ENCODE data around the gene TBC1D21. TPM values are rescaled to one million over a fixed set of nuclear protein-coding genes. Genes with fewer than 3 reads are reported as not detected.
"Not testable (repeated sequence)": the region's sequence is repeated elsewhere in the genome, so short reads cannot be mapped to it uniquely, and the experiment has no call there.

The TBC1D21 gene
- total RNA-seq, 1 experiment from 2014 or later = not detected

DNA sequence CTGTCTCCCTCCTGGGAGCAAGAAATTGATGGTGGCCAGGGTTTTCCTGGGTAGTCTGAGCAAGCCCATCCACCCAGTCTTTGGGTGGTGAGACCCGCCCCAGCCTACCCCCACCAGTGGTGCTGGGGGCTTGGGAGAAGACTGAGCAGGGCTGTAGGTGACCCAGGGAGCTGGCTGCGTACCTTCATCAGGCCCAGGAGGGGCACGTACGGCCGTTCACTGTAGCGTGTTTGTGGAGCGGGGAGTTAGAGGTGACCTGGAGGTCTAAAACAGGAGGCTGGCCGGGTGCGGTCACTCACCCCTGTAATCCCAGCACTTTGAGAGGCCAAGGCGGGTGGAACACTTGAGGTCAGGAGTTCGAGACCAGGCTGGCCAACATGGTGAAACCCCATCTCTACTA, 64.4 kb downstream of the TBC1D21 start:
- ChIA-PET POLR2A (ENCODE audit: low non-redundant PET) (no interaction called here), CTCF (no interaction called here)
- Histone ChIP-seq H3K27me3 (replicated peaks; ENCODE audit: insufficient read depth, low read depth, low read length, poor library complexity) (no peaks in the 10 kb centered on the region), H3K4me3 (ENCODE audit: low read depth, low read length, poor library complexity, severe bottlenecking) (no peak overlapping the region), H3K36me3 (ENCODE audit: insufficient read depth, low read length, poor library complexity, severe bottlenecking) (peaks cover under 1% of the 10 kb centered on the region), H3K9me3 (ENCODE audit: low read depth, low read length, poor library complexity, severe bottlenecking) (no peaks in the 10 kb centered on the region), H3K4me1 (ENCODE audit: insufficient read depth, low read length, poor library complexity, severe bottlenecking) (peaks cover 40% of the 10 kb centered on the region), H3K27ac (ENCODE audit: low read depth, low read length, poor library complexity, severe bottlenecking) (no peak overlapping the region)
- no TSS peak for BruUV-seq (replicated peaks)
- intact Hi-C loops (cut with micrococcal nuclease; ENCODE audit: unreplicated experiment) = no loop called here
- DNase-seq (ENCODE audit: low spot score) = no peak
- TF ChIP-seq, protein P1, sequence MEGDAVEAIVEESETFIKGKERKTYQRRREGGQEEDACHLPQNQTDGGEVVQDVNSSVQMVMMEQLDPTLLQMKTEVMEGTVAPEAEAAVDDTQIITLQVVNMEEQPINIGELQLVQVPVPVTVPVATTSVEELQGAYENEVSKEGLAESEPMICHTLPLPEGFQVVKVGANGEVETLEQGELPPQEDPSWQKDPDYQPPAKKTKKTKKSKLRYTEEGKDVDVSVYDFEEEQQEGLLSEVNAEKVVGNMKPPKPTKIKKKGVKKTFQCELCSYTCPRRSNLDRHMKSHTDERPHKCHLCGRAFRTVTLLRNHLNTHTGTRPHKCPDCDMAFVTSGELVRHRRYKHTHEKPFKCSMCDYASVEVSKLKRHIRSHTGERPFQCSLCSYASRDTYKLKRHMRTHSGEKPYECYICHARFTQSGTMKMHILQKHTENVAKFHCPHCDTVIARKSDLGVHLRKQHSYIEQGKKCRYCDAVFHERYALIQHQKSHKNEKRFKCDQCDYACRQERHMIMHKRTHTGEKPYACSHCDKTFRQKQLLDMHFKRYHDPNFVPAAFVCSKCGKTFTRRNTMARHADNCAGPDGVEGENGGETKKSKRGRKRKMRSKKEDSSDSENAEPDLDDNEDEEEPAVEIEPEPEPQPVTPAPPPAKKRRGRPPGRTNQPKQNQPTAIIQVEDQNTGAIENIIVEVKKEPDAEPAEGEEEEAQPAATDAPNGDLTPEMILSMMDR (conservative IDR thresholded peaks at IDR 0.05; ENCODE audit: low read depth, low read length) = no peak
- TF ChIP-seq EZH2 (IDR thresholded peaks at IDR 0.05; ENCODE audit: borderline replicate concordance, low read depth, low read length, poor library complexity, severe bottlenecking) = no peak

DNA sequence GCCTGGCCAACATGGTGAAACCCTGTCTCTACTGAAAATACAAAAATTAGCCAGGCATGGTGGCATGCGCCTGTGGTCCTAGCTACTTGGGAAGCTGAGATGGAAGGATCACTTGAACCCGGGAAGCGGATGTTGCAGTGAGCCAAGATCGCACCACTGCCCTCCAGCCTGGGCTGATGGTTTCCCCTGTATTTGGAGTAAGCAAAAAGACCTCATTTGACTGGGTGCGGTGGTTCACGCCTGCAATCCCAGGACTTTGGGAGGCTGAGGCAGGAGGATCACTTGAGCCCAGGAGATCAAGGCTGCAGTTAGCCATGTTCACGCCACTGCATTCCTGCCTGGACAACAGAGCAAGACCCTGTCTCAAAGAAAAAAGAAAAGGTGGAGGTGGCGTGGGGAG, 65.2 kb downstream of the TBC1D21 start:
- CTCF ChIA-PET; H3K4me3 ChIP-seq (ENCODE audit: low read depth, low read length, poor library complexity, severe bottlenecking); H3K9me3 ChIP-seq (ENCODE audit: low read depth, low read length, poor library complexity, severe bottlenecking); H3K27me3 ChIP-seq (replicated peaks; ENCODE audit: insufficient read depth, low read depth, low read length, poor library complexity); DNase-seq (ENCODE audit: low spot score); H3K27ac ChIP-seq (ENCODE audit: low read depth, low read length, poor library complexity, severe bottlenecking); H3K36me3 ChIP-seq (ENCODE audit: insufficient read depth, low read length, poor library complexity, severe bottlenecking); intact Hi-C loops (cut with micrococcal nuclease; ENCODE audit: unreplicated experiment); BruUV-seq (replicated peaks); POLR2A ChIA-PET (ENCODE audit: low non-redundant PET): not testable (repeated sequence)
- peaks cover 40% of the 10 kb centered on the region for H3K4me1 ChIP-seq (ENCODE audit: insufficient read depth, low read length, poor library complexity, severe bottlenecking)

Other genes with a start within 250 kb of the TBC1D21 start
- 96.1 and 101 TPM in 2 replicates for gene NPTN, start 240.2 kb upstream of the TBC1D21 start, total RNA-seq (2021)
- 71.4 and 74.6 TPM in 2 replicates for gene CD276, start 189.2 kb upstream of the TBC1D21 start, total RNA-seq (2021)
- 0.54 and 2.0 TPM in 2 replicates for gene INSYN1, start 120.2 kb upstream of the TBC1D21 start, total RNA-seq (2021)
- 117 and 128 TPM in 2 replicates for gene LOXL1, start 52.9 kb downstream of the TBC1D21 start, total RNA-seq (2021)
- gene STOML1, start 118.7 kb downstream of the TBC1D21 start, total RNA-seq (2021) = 7.3 and 10.3 TPM in 2 replicates
- gene PML, start 121.2 kb downstream of the TBC1D21 start, total RNA-seq (2021) = 39.7 and 40.0 TPM in 2 replicates
- not detected in 2 replicates for gene GOLGA6A, start 209.0 kb downstream of the TBC1D21 start, total RNA-seq (2021)

Measured in A673 (cell line).